ENCODE results near the gene AKT2.

DNA sequence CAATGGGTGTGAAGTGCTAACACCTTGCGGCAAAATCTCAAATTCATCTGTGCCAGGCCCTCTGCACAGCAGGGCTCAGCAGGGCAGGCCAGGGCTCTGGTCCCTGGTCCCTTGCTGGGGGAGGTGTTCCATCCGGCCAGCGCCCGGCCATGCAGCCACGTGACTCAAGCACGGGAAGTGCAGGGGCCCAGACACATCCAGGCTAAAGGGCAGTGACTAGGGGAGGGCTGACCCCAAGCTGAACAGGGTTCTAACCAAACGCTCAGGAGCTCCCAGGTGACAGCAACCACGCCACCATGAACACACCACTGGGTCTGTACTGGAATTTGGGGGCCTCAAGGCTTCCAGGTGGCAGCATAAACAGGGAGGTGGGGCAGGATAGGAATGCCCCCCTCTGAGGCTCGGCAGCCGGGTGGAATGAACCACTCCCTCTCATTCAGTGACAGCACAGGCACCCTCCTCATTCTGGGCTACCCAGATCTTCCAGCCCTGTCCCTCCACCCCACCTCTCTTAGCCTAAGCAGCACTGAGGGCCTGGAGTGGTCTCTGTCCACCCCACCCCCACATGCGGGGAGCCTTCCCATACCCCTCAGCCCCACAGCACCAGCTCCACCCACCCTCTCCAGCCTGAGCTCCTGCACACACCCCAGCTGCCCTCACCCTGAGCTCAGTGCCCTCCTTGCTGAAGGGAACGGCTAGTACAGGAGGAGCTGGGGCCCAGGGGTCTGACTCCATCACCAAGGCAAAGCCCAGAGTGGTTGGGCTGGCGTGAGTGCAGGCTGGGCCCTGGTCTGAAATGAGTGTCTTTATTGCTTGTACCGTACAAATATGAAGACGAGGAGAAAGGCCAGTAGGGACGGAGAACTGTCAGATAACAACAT is 53.4 kb downstream of the AKT2 start:
- TF ChIP-seq, protein P1, sequence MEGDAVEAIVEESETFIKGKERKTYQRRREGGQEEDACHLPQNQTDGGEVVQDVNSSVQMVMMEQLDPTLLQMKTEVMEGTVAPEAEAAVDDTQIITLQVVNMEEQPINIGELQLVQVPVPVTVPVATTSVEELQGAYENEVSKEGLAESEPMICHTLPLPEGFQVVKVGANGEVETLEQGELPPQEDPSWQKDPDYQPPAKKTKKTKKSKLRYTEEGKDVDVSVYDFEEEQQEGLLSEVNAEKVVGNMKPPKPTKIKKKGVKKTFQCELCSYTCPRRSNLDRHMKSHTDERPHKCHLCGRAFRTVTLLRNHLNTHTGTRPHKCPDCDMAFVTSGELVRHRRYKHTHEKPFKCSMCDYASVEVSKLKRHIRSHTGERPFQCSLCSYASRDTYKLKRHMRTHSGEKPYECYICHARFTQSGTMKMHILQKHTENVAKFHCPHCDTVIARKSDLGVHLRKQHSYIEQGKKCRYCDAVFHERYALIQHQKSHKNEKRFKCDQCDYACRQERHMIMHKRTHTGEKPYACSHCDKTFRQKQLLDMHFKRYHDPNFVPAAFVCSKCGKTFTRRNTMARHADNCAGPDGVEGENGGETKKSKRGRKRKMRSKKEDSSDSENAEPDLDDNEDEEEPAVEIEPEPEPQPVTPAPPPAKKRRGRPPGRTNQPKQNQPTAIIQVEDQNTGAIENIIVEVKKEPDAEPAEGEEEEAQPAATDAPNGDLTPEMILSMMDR (conservative IDR thresholded peaks at IDR 0.05), result no peak
- no peak for TF ChIP-seq ZFX (IDR thresholded peaks at IDR 0.05)

All from C4-2B (cell line).